ENCODE data around the gene ANKRD13A. TPM values are rescaled to one million over a fixed set of nuclear protein-coding genes. Genes with fewer than 3 reads are reported as not detected.

Gene ANKRD13A
- total and polyA plus RNA-seq, 7 experiments from 2014 or later = 33.4 to 82.8 (median 65.6) TPM

DNA sequence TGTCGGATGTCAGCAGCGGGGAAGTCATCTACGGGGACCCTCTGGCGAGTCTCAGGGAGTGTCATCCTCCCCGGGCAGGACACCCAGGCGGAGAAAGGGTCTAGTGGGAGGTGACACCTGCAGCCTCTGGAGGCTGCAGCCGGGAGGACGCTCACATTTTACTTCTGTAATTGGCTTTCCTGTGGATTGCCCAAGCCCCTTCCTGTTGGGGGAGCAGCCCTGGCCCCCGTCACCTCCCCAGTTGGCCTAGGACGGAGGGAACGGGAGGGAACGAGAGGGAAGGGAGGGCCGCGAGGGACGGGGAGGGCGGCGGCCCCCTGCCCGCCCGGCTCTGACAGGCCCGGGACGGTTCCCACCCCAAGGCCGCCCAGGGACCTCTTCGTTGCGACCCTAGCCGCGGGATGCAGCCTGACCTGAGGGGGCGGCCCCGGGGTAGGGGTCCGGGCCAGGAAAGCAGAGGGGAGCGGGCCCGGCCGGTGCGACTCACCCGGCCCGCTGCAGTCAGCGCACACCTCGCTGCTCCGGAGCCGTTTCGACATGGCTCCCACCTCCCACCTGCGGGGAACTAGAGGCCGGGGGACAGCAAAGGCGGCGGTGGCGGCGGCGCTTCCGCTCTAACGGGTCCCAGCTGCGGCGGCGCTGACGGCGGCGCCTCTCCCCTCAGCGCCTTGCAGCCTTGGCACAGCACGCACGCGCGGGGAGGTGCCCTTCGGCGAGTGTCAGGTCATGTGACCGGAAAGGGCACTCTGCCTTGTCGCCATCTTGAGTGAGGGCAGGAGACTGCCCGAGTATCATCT lies 3.3 kb upstream of the ANKRD13A start, which contains the start of gene GIT2:
TSS of gene GIT2 (minus strand) at position 683 of the 797 bp plus-strand sequence. CDS start at position 539, 144 bp downstream.
- H3K4me3 ChIP-seq (ENCODE audit: low read length) = peak within 1 kb of the TSS; percentile 86
- peaks cover 0 to 15% (median 4%) of the 10 kb centered on the region in 5 donors for H3K36me3 Mint-ChIP-seq
- no peaks in the 10 kb centered on the region for H3K27me3 ChIP-seq (ENCODE audit: control insufficient read depth in 2 of 2, insufficient read depth in 2 of 2, low read length in 2 of 2)
- ChIA-PET POLR2A (interaction anchor here (1.0 to 1.5 kb wide), 6 partner anchors 19 to 107 kb away, joined by 3 to 5 read pairs (median 3); no protein-coding TSS in a partner anchor), CTCF (no interaction called here)
- H3K27ac Mint-ChIP-seq = peak within 1 kb of the TSS; percentile 84 to 100 (median 96)
- H3K27ac ChIP-seq (ENCODE audit: low read depth, low read length) = peak within 1 kb of the TSS; percentile 84
- H3K9me3 Mint-ChIP-seq = no peaks in the 10 kb centered on the region
- intact Hi-C loops (cut with micrococcal nuclease) = loop anchor here (1.0 to 10.0 kb wide), 19 partner anchors 15 to 1434 kb away; partner anchors contain the start of genes ATP2A2 (in 2 of the 2), C12orf76 (in 2 of the 2), GLTP (in 2 of the 2) and ARPC3 (in 1 of the 2)
- no peaks in the 10 kb centered on the region for H3K27me3 Mint-ChIP-seq
- no peaks in the 10 kb centered on the region for H3K9me3 ChIP-seq (ENCODE audit: control insufficient read depth in 2 of 3, low read length in 3 of 3)
- ATAC-seq = peak; percentile 81
- peaks cover 42 to 77% (median 66%) of the 10 kb centered on the region in 7 donors for H3K4me1 Mint-ChIP-seq
- DNase-seq = peak; percentile 88 to 95 (median 93)
- H3K4me3 Mint-ChIP-seq = peak within 1 kb of the TSS; percentile 90 to 100 (median 96)
- H3K4me1 ChIP-seq (ENCODE audit: control insufficient read depth in 2 of 2, insufficient read depth in 2 of 2, low read length in 2 of 2) = peaks cover 22 to 33% of the 10 kb centered on the region in 2 donors
- peaks cover 0 to 5% (median 0%) of the 10 kb centered on the region in 3 experiments for H3K36me3 ChIP-seq (ENCODE audit: control insufficient read depth in 2 of 3, insufficient read depth in 3 of 3, low read length in 3 of 3)

DNA sequence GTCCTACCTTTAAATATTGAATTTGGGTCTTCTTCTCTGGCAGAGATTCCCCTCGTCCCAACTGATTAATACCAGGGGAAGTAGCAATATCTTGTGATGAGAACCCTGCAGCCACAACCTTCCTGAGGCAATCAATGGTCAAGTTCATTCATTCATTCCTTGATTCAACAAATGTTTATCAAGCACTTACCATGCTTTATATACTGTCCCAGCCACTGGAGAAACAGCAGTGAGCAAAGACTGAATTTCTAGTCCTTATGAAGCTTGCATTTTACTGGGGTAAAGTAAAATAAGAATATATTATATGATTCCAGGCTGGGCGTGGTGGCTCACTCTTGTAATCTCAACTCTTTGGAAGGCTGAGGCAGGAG lies 2.8 kb upstream of the ANKRD13A start:
- no peaks in the 10 kb centered on the region for H3K9me3 Mint-ChIP-seq
- H3K27me3 ChIP-seq (ENCODE audit: control insufficient read depth in 2 of 2, insufficient read depth in 2 of 2, low read length in 2 of 2) = no peaks in the 10 kb centered on the region
- peaks cover 27 to 34% of the 10 kb centered on the region in 2 donors for H3K4me1 ChIP-seq (ENCODE audit: control insufficient read depth in 2 of 2, insufficient read depth in 2 of 2, low read length in 2 of 2)
- H3K4me3 Mint-ChIP-seq = peak overlapping the region; percentile 79 to 100 (median 94)
- H3K27ac Mint-ChIP-seq = peak overlapping the region; percentile 80 to 99 (median 90)
- H3K9me3 ChIP-seq (ENCODE audit: control insufficient read depth in 2 of 3, low read length in 3 of 3) = no peaks in the 10 kb centered on the region
- H3K36me3 ChIP-seq (ENCODE audit: control insufficient read depth in 2 of 3, insufficient read depth in 3 of 3, low read length in 3 of 3) = peaks cover 0 to 5% (median 0%) of the 10 kb centered on the region in 3 experiments
- ChIA-PET CTCF (no interaction called here), POLR2A (interaction anchor here (0.7 to 1.2 kb wide), 4 partner anchors 25 to 942 kb away, joined by 3 to 5 read pairs (median 4); no protein-coding TSS in a partner anchor)
- intact Hi-C loops (cut with micrococcal nuclease) = loop anchor here (1.0 to 10.0 kb wide), 18 partner anchors 19 to 1434 kb away; partner anchors contain the start of genes ATP2A2 (in 2 of the 2), C12orf76 (in 2 of the 2), GLTP (in 2 of the 2) and ARPC3 (in 1 of the 2)
- H3K36me3 Mint-ChIP-seq = peaks cover 0 to 13% (median 2%) of the 10 kb centered on the region in 5 donors
- DNase-seq (no peak), ATAC-seq (no peak)
- H3K27me3 Mint-ChIP-seq = no peaks in the 10 kb centered on the region
- peak overlapping the region; percentile 84 for H3K27ac ChIP-seq (ENCODE audit: low read depth, low read length)
- H3K4me1 Mint-ChIP-seq = peaks cover 42 to 78% (median 66%) of the 10 kb centered on the region in 7 donors
- peak overlapping the region; percentile 86 for H3K4me3 ChIP-seq (ENCODE audit: low read length)

DNA sequence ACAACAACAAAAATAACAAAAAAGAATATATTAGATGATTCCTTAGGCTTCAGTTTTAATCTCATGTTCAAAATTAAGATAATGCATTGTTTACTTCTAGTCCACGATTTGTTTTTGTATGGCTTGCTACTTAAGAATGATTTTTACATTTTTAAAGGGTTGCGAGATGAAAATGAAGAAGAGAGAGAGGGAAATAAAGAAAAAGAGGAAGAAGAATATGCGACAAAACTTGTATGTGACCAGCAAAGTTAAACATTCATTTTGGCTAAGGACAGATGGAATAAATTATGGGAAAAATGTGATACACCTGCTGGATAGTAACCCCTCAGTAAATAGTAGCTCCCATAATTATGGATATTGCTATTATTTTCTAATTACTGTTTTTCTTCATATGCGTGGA lies 1.8 kb upstream of the ANKRD13A start:
- peaks cover 0 to 5% (median 0%) of the 10 kb centered on the region in 3 experiments for H3K36me3 ChIP-seq (ENCODE audit: control insufficient read depth in 2 of 3, insufficient read depth in 3 of 3, low read length in 3 of 3)
- intact Hi-C loops (cut with micrococcal nuclease) = loop anchor here (5.0 to 10.0 kb wide), 12 partner anchors 95 to 1435 kb away; partner anchors contain the start of genes ATP2A2 (in 1 of the 2), CORO1C (in 1 of the 2), FAM216A (in 1 of the 2) and FAM222A (in 1 of the 2)
- Mint-ChIP-seq H3K36me3 (peaks cover 0 to 9% (median 0%) of the 10 kb centered on the region in 5 donors), H3K9me3 (no peaks in the 10 kb centered on the region), H3K27me3 (no peaks in the 10 kb centered on the region), H3K27ac (peak overlapping the region in 5 of 9 donors; percentile 53 to 100 (median 94)), H3K4me3 (peak overlapping the region; percentile 4 to 99 (median 66)), H3K4me1 (peaks cover 42 to 79% (median 68%) of the 10 kb centered on the region in 7 donors)
- H3K27ac ChIP-seq (ENCODE audit: low read depth, low read length) = no peak overlapping the region
- ATAC-seq (no peak), DNase-seq (no peak)
- ChIA-PET POLR2A (interaction anchor here (0.6 kb wide), 1 partner anchor 86 kb away, joined by 5 read pairs; no protein-coding TSS in a partner anchor), CTCF (no interaction called here)
- no peaks in the 10 kb centered on the region for H3K27me3 ChIP-seq (ENCODE audit: control insufficient read depth in 2 of 2, insufficient read depth in 2 of 2, low read length in 2 of 2)
- H3K4me3 ChIP-seq (ENCODE audit: low read length) = no peak overlapping the region
- no peaks in the 10 kb centered on the region for H3K9me3 ChIP-seq (ENCODE audit: control insufficient read depth in 2 of 3, low read length in 3 of 3)
- peaks cover 29 to 31% of the 10 kb centered on the region in 2 donors for H3K4me1 ChIP-seq (ENCODE audit: control insufficient read depth in 2 of 2, insufficient read depth in 2 of 2, low read length in 2 of 2)

DNA sequence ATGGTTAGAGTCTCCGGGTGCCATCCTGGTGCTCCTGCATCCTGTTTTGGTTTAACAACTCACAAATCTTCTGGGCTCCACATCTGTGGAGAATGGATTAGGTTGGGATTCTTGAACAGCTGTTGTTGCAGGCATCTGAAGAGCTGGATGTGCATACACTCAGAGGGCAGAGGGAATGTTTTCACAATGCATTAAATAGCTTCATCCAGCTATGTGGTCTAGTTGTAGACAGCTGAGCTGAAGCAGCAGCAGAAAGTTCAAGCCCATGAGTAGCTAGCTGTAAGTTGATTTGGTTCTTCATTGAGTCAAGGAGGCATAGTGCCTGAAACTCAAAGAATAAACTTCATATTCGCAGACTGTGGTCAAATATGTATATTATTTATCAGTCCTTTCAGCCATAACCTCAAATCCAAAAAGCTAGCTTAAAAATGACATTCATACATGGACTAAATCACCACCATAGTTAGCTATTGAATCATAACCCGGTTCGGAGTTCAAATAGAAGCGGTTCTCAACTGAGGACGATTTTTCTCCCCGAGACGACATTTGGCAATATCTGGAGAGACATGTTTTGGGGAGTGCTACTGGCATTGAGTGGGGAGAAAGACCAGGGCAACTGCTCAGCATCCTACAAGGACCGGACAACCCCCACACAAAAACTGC lies 858 bp upstream of the ANKRD13A start:
- Histone ChIP-seq H3K36me3 (ENCODE audit: control insufficient read depth in 2 of 3, insufficient read depth in 3 of 3, low read length in 3 of 3) (peaks cover 0 to 5% (median 0%) of the 10 kb centered on the region in 3 experiments), H3K4me1 (ENCODE audit: control insufficient read depth in 2 of 2, insufficient read depth in 2 of 2, low read length in 2 of 2) (peaks cover 23 to 28% of the 10 kb centered on the region in 2 donors), H3K9me3 (ENCODE audit: control insufficient read depth in 2 of 3, low read length in 3 of 3) (no peaks in the 10 kb centered on the region), H3K27me3 (ENCODE audit: control insufficient read depth in 2 of 2, insufficient read depth in 2 of 2, low read length in 2 of 2) (no peaks in the 10 kb centered on the region), H3K27ac (ENCODE audit: low read depth, low read length) (peak overlapping the region; percentile 80), H3K4me3 (ENCODE audit: low read length) (peak overlapping the region; percentile 85)
- ChIA-PET CTCF (interaction anchor here (0.6 to 1.1 kb wide), 2 partner anchors 8 to 73 kb away, joined by 3 read pairs; no protein-coding TSS in a partner anchor), POLR2A (interaction anchor here (0.6 to 2.5 kb wide), 8 partner anchors 14 to 452 kb away, joined by 3 to 9 read pairs (median 3); partner anchors contain the start of genes ATP2A2 and TCHP)
- ATAC-seq (no peak), DNase-seq (no peak)
- peaks cover 39 to 79% (median 69%) of the 10 kb centered on the region in 7 donors for H3K4me1 Mint-ChIP-seq
- peaks cover 0 to 11% (median 0%) of the 10 kb centered on the region in 5 donors for H3K36me3 Mint-ChIP-seq
- peak overlapping the region; percentile 94 to 100 (median 98) for H3K27ac Mint-ChIP-seq
- no peaks in the 10 kb centered on the region for H3K9me3 Mint-ChIP-seq
- H3K4me3 Mint-ChIP-seq = peak overlapping the region; percentile 86 to 99 (median 96)
- H3K27me3 Mint-ChIP-seq = no peaks in the 10 kb centered on the region
- intact Hi-C loops (cut with micrococcal nuclease) = loop anchor here (2.0 to 10.0 kb wide), 15 partner anchors 16 to 1436 kb away; partner anchors contain the start of genes TCHP (in 2 of the 2), ATP2A2 (in 1 of the 2), CORO1C (in 1 of the 2) and FAM216A (in 1 of the 2)

DNA sequence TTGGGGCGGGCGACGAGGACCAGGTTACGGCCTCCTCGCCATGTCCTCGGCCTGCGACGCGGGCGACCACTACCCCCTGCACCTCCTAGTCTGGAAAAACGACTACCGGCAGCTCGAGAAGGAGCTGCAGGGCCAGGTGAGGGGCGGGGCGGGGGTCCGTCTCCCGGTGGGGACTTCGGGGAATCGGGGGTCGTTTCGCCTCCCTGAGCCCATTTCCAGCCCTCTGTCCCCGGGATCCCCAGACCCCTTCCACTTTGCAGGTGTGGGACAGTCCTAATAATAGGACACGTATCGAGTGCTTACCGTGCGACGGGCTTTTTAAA lies 380 bp downstream of the ANKRD13A start:
- Mint-ChIP-seq H3K4me1 (peaks cover 27 to 78% (median 62%) of the 10 kb centered on the region in 7 donors), H3K9me3 (no peaks in the 10 kb centered on the region), H3K27ac (peak overlapping the region; percentile 87 to 99 (median 95)), H3K27me3 (no peaks in the 10 kb centered on the region), H3K4me3 (peak overlapping the region; percentile 86 to 100 (median 99)), H3K36me3 (peaks cover 0 to 11% (median 0%) of the 10 kb centered on the region in 5 donors)
- Histone ChIP-seq H3K27ac (ENCODE audit: low read depth, low read length) (peak overlapping the region; percentile 80), H3K4me1 (ENCODE audit: control insufficient read depth in 2 of 2, insufficient read depth in 2 of 2, low read length in 2 of 2) (peaks cover 20% of the 10 kb centered on the region in 2 donors), H3K27me3 (ENCODE audit: control insufficient read depth in 2 of 2, insufficient read depth in 2 of 2, low read length in 2 of 2) (no peaks in the 10 kb centered on the region), H3K36me3 (ENCODE audit: control insufficient read depth in 2 of 3, insufficient read depth in 3 of 3, low read length in 3 of 3) (peaks cover 0 to 5% (median 0%) of the 10 kb centered on the region in 3 experiments), H3K9me3 (ENCODE audit: control insufficient read depth in 2 of 3, low read length in 3 of 3) (no peaks in the 10 kb centered on the region), H3K4me3 (ENCODE audit: low read length) (peak overlapping the region; percentile 85)
- ChIA-PET CTCF (interaction anchor here (0.5 to 1.1 kb wide), 2 partner anchors 9 to 42 kb away, joined by 3 read pairs; no protein-coding TSS in a partner anchor), POLR2A (interaction anchor here (1.0 to 2.5 kb wide), 8 partner anchors 11 to 431 kb away, joined by 3 to 9 read pairs (median 3); partner anchors contain the start of gene TCHP)
- intact Hi-C loops (cut with micrococcal nuclease) = loop anchor here (1.0 to 10.0 kb wide), 17 partner anchors 15 to 1437 kb away; partner anchors contain the start of genes FAM222A (in 2 of the 2), TCHP (in 2 of the 2), ATP2A2 (in 1 of the 2) and CORO1C (in 1 of the 2)
- no peak for DNase-seq
- no peak for ATAC-seq
